Measurements from ENCODE around the gene KCNAB1. TPM values are rescaled to one million over a fixed set of nuclear protein-coding genes. Genes with fewer than 3 reads are reported as not detected.

The KCNAB1 gene
- total and polyA plus RNA-seq, 10 of the 15 experiments (the other 5 are each of a cell fraction or from before 2014, with no cell fraction given): 0.11 to 0.69 (median 0.43) TPM; not detected in 6

- DNase-seq (ENCODE audit: low read depth, low spot score) (no peak), ATAC-seq (no peak), FAIRE-seq (no peak)
- 41% methylated on average over 2 of the region's 2 CpGs for WGBS (ENCODE audit: insufficient coverage, insufficient replicate concordance, low lambda C conversion rate, missing lambda C conversion rate)
- Histone ChIP-seq H3K4me2 (ENCODE audit: control insufficient read depth, insufficient read depth) (no peak overlapping the region), H3K9ac (ENCODE audit: control insufficient read depth, insufficient read depth, low read length) (no peak overlapping the region), H3K36me3 (ENCODE audit: control insufficient read depth in 2 of 2, insufficient read depth in 2 of 2, low read length in 1 of 2) (no peaks in the 10 kb centered on the region), H3K4me1 (ENCODE audit: control insufficient read depth, insufficient read depth, low read length) (no peaks in the 10 kb centered on the region), H3K4me3 (no peak overlapping the region), H2AFZ (ENCODE audit: control insufficient read depth, low read depth, low read length) (no peak overlapping the region), H3K27me3 (replicated peaks in 1 of 2; ENCODE audit: control insufficient read depth in 2 of 2, insufficient read depth in 2 of 2, low read length in 1 of 2) (peaks cover 0 to 3% of the 10 kb centered on the region in 2 experiments; a peak in 2 of 4 replicates), H3K27ac (ENCODE audit: control insufficient read depth, insufficient read depth) (no peak overlapping the region), H3K9me3 (replicated peaks; ENCODE audit: control insufficient read depth, insufficient read depth, low read length) (no peaks in the 10 kb centered on the region), H4K20me1 (ENCODE audit: control insufficient read depth, insufficient read depth) (no peaks in the 10 kb centered on the region), H3K79me2 (ENCODE audit: control insufficient read depth, insufficient read depth, low read length) (no peaks in the 10 kb centered on the region)
- intact Hi-C loops (cut with micrococcal nuclease; ENCODE audit: unreplicated experiment) (no loop called here), in situ Hi-C loops (cut with MboI) (no loop called here)
- RAD21 ChIA-PET (ENCODE audit: unreplicated experiment): no interaction called here
- CTCF ChIA-PET: no interaction called here
- SMC1A ChIA-PET (ENCODE audit: uncharacterized antibody, unreplicated experiment): interaction anchor here (0.5 to 0.7 kb wide), 2 partner anchors 157 to 1870 kb away, joined by 3 read pairs; no protein-coding TSS in a partner anchor
- POLR2A ChIA-PET: no interaction called here
- BruUV-seq (replicated peaks): no TSS peak
- TF ChIP-seq POLR2AphosphoS2 (IDR thresholded peaks at IDR 0.05; ENCODE audit: low read depth, low read length): no peak
- TF ChIP-seq USF1 (IDR thresholded peaks at IDR 0.05; ENCODE audit: borderline replicate concordance, extremely low read length, insufficient read depth, low read depth, low read length): no peak
- TF ChIP-seq NFIC (IDR thresholded peaks at IDR 0.05; ENCODE audit: low read depth, low read length): no peak
- no peak for TF ChIP-seq ATF3 (IDR thresholded peaks at IDR 0.05; ENCODE audit: borderline replicate concordance, extremely low read depth, low read depth, low read length)
- no peak for TF ChIP-seq RUNX3 (IDR thresholded peaks at IDR 0.05; ENCODE audit: low read length)
- no peak for TF ChIP-seq IRF4 (IDR thresholded peaks at IDR 0.05; ENCODE audit: low read depth, low read length)
- no peak for TF ChIP-seq KDM1A (IDR thresholded peaks at IDR 0.05; ENCODE audit: borderline replicate concordance)
- TF ChIP-seq ZNF274 (IDR thresholded peaks at IDR 0.05; ENCODE audit: insufficient read depth, insufficient read length): no peak
- no peak for TF ChIP-seq SP1 (IDR thresholded peaks at IDR 0.05; ENCODE audit: low read depth, low read length)
- TF ChIP-seq HDAC2 (IDR thresholded peaks at IDR 0.05): no peak
- TF ChIP-seq E2F4 (IDR thresholded peaks at IDR 0.05; ENCODE audit: low read depth, low read length): no peak
- no peak for TF ChIP-seq PRDM15 (CRISPR knock-in tag; IDR thresholded peaks at IDR 0.05)
- no peak for TF ChIP-seq NBN (IDR thresholded peaks at IDR 0.05)
Measured at GRCh38 chr3:156187146-156187769, 66.9 kb downstream of the KCNAB1 start.
